ENCODE measurements around the gene HNRNPA1L2.

HNRNPA1L2 gene

DNA sequence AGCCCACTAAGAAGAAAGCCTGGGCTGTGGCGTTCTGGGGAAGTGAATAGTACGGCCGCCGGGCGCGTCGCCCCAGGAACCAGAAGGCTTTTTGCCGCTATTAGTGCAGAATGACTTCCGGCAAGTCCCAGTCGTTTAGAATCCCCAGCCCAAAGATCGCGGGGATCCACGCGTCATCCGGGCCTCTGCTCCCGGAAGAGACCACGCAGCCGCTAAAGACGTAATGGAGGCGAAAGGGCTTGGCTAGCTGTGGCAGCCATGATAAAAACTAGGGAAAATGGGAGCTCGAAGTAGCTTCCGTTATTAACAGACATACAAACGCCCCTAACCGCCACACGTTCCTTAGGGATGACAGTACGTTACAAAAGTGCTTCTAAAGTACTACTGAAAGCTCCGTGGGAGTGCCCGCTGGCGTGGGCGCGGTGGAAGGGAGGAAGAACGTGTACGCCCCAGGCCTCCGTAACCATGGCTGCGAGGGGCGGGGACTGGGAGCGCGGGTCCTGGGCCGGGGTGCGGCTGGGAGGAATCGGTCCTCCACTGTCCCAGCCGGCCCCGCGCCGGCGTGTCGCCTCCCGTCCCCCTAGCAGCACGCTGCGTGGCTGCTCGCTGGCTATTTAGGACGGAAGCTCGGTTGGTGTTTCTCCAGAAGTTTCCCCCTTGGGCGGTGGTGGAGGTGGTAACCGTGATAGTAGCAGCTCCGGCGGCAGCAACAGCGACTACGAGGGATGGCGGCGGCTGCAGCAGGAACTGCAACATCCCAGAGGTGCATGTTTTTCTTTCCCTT, 10.2 kb downstream of the HNRNPA1L2 start, which contains the start of gene SUGT1 (continued):
- TF ChIP-seq, protein P1, sequence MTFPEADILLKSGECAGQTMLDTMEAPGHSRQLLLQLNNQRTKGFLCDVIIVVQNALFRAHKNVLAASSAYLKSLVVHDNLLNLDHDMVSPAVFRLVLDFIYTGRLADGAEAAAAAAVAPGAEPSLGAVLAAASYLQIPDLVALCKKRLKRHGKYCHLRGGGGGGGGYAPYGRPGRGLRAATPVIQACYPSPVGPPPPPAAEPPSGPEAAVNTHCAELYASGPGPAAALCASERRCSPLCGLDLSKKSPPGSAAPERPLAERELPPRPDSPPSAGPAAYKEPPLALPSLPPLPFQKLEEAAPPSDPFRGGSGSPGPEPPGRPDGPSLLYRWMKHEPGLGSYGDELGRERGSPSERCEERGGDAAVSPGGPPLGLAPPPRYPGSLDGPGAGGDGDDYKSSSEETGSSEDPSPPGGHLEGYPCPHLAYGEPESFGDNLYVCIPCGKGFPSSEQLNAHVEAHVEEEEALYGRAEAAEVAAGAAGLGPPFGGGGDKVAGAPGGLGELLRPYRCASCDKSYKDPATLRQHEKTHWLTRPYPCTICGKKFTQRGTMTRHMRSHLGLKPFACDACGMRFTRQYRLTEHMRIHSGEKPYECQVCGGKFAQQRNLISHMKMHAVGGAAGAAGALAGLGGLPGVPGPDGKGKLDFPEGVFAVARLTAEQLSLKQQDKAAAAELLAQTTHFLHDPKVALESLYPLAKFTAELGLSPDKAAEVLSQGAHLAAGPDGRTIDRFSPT (tag by site-specific recombination; IDR thresholded peaks at IDR 0.05): peak; percentile 74; the same call in 1 of the 2 replicates
- TF ChIP-seq SCRT1 (tag by site-specific recombination; IDR thresholded peaks at IDR 0.05; ENCODE audit: borderline replicate concordance): no peak
- TF ChIP-seq KLF9 (tag by site-specific recombination; IDR thresholded peaks at IDR 0.05; ENCODE audit: low read depth): peak; percentile 91
- TF ChIP-seq ZNF2 (tag by site-specific recombination; IDR thresholded peaks at IDR 0.05): peak; percentile 69; the same call in 1 of the 2 replicates
- no peak for TF ChIP-seq SETDB1 (IDR thresholded peaks at IDR 0.05; ENCODE audit: insufficient read length, low read length)
- peak; percentile 94 for TF ChIP-seq KLF7 (tag by site-specific recombination; IDR thresholded peaks at IDR 0.05; ENCODE audit: borderline replicate concordance)
- no peak for TF ChIP-seq OVOL3 (tag by site-specific recombination; IDR thresholded peaks at IDR 0.05)
- no peak for TF ChIP-seq ZNF654 (tag by site-specific recombination; IDR thresholded peaks at IDR 0.05; ENCODE audit: low read depth)
- no peak for TF ChIP-seq FEZF1 (tag by site-specific recombination; IDR thresholded peaks at IDR 0.05)
- TF ChIP-seq ZNF776 (tag by site-specific recombination; IDR thresholded peaks at IDR 0.05; ENCODE audit: borderline replicate concordance): no peak
- TF ChIP-seq, protein P2, sequence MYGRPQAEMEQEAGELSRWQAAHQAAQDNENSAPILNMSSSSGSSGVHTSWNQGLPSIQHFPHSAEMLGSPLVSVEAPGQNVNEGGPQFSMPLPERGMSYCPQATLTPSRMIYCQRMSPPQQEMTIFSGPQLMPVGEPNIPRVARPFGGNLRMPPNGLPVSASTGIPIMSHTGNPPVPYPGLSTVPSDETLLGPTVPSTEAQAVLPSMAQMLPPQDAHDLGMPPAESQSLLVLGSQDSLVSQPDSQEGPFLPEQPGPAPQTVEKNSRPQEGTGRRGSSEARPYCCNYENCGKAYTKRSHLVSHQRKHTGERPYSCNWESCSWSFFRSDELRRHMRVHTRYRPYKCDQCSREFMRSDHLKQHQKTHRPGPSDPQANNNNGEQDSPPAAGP (tag by site-specific recombination; IDR thresholded peaks at IDR 0.05): peak; percentile 50; the same call in 1 of the 2 replicates
- no peak for TF ChIP-seq ZNF521 (tag by site-specific recombination; IDR thresholded peaks at IDR 0.05)
- no peak for TF ChIP-seq BCL11B (tag by site-specific recombination; IDR thresholded peaks at IDR 0.05; ENCODE audit: low read depth)
- no peak for TF ChIP-seq ZNF302 (tag by site-specific recombination; IDR thresholded peaks at IDR 0.05; ENCODE audit: low read depth)
- TF ChIP-seq TCF7L2 (IDR thresholded peaks at IDR 0.05; ENCODE audit: borderline replicate concordance, low read depth, low read length): no peak
- no peak for TF ChIP-seq ZNF658 (tag by site-specific recombination; IDR thresholded peaks at IDR 0.05)
- no peak for TF ChIP-seq ZNF132 (tag by site-specific recombination; IDR thresholded peaks at IDR 0.05; ENCODE audit: borderline replicate concordance)
- TF ChIP-seq HOXD13 (CRISPR knock-in tag; IDR thresholded peaks at IDR 0.05; ENCODE audit: borderline replicate concordance): no peak
- TF ChIP-seq OSR2 (tag by site-specific recombination; IDR thresholded peaks at IDR 0.05): peak; percentile 67; the same call in 1 of the 2 replicates
- peak; percentile 92 for TF ChIP-seq ZNF501 (tag by site-specific recombination; IDR thresholded peaks at IDR 0.05)
- TF ChIP-seq, protein P3, sequence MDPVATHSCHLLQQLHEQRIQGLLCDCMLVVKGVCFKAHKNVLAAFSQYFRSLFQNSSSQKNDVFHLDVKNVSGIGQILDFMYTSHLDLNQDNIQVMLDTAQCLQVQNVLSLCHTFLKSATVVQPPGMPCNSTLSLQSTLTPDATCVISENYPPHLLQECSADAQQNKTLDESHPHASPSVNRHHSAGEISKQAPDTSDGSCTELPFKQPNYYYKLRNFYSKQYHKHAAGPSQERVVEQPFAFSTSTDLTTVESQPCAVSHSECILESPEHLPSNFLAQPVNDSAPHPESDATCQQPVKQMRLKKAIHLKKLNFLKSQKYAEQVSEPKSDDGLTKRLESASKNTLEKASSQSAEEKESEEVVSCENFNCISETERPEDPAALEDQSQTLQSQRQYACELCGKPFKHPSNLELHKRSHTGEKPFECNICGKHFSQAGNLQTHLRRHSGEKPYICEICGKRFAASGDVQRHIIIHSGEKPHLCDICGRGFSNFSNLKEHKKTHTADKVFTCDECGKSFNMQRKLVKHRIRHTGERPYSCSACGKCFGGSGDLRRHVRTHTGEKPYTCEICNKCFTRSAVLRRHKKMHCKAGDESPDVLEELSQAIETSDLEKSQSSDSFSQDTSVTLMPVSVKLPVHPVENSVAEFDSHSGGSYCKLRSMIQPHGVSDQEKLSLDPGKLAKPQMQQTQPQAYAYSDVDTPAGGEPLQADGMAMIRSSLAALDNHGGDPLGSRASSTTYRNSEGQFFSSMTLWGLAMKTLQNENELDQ (tag by site-specific recombination; IDR thresholded peaks at IDR 0.05; ENCODE audit: low read depth): no peak
- TF ChIP-seq, protein P4, sequence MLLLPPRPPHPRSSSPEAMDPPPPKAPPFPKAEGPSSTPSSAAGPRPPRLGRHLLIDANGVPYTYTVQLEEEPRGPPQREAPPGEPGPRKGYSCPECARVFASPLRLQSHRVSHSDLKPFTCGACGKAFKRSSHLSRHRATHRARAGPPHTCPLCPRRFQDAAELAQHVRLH (tag by site-specific recombination; IDR thresholded peaks at IDR 0.05): no peak
- no peak for TF ChIP-seq ZNF169 (tag by site-specific recombination; IDR thresholded peaks at IDR 0.05)
- TF ChIP-seq, protein P5, sequence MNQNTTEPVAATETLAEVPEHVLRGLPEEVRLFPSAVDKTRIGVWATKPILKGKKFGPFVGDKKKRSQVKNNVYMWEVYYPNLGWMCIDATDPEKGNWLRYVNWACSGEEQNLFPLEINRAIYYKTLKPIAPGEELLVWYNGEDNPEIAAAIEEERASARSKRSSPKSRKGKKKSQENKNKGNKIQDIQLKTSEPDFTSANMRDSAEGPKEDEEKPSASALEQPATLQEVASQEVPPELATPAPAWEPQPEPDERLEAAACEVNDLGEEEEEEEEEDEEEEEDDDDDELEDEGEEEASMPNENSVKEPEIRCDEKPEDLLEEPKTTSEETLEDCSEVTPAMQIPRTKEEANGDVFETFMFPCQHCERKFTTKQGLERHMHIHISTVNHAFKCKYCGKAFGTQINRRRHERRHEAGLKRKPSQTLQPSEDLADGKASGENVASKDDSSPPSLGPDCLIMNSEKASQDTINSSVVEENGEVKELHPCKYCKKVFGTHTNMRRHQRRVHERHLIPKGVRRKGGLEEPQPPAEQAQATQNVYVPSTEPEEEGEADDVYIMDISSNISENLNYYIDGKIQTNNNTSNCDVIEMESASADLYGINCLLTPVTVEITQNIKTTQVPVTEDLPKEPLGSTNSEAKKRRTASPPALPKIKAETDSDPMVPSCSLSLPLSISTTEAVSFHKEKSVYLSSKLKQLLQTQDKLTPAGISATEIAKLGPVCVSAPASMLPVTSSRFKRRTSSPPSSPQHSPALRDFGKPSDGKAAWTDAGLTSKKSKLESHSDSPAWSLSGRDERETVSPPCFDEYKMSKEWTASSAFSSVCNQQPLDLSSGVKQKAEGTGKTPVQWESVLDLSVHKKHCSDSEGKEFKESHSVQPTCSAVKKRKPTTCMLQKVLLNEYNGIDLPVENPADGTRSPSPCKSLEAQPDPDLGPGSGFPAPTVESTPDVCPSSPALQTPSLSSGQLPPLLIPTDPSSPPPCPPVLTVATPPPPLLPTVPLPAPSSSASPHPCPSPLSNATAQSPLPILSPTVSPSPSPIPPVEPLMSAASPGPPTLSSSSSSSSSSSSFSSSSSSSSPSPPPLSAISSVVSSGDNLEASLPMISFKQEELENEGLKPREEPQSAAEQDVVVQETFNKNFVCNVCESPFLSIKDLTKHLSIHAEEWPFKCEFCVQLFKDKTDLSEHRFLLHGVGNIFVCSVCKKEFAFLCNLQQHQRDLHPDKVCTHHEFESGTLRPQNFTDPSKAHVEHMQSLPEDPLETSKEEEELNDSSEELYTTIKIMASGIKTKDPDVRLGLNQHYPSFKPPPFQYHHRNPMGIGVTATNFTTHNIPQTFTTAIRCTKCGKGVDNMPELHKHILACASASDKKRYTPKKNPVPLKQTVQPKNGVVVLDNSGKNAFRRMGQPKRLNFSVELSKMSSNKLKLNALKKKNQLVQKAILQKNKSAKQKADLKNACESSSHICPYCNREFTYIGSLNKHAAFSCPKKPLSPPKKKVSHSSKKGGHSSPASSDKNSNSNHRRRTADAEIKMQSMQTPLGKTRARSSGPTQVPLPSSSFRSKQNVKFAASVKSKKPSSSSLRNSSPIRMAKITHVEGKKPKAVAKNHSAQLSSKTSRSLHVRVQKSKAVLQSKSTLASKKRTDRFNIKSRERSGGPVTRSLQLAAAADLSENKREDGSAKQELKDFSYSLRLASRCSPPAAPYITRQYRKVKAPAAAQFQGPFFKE (tag by site-specific recombination; IDR thresholded peaks at IDR 0.05; ENCODE audit: borderline replicate concordance): no peak
- TF ChIP-seq, protein P6, sequence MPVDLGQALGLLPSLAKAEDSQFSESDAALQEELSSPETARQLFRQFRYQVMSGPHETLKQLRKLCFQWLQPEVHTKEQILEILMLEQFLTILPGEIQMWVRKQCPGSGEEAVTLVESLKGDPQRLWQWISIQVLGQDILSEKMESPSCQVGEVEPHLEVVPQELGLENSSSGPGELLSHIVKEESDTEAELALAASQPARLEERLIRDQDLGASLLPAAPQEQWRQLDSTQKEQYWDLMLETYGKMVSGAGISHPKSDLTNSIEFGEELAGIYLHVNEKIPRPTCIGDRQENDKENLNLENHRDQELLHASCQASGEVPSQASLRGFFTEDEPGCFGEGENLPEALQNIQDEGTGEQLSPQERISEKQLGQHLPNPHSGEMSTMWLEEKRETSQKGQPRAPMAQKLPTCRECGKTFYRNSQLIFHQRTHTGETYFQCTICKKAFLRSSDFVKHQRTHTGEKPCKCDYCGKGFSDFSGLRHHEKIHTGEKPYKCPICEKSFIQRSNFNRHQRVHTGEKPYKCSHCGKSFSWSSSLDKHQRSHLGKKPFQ (tag by site-specific recombination; IDR thresholded peaks at IDR 0.05): no peak
- peak; percentile 47; the same call in 1 of the 2 replicates for TF ChIP-seq SP7 (tag by site-specific recombination; IDR thresholded peaks at IDR 0.05)
